Astrocyte of the cerebellum (primary cell): Measurements from ENCODE around the gene KCNMA1.

ENCODE experiments used
- DNase-seq: peaks from one replicate; pipeline ENCODE4 v3.0.0-alpha.2; 2011; ENCODE audit warnings: low read depth
- H3K4me3 ChIP-seq: 2 replicates; pipeline ENCODE4 v1.5.1; 2011; ENCODE audit warnings: mild to moderate bottlenecking, low read depth, low read length, moderate library complexity
- in situ Hi-C: cut with HindIII; loops from 2 replicates; pipeline ENCODE4 v1.10.0; 2017; ENCODE audit warnings: low sequenced_read_pairs
- TF ChIP-seq, protein P1 (sequence below): IDR thresholded peaks from 2 replicates; pipeline ENCODE4 v1.5.1; 2012; ENCODE audit warnings: low read length, low read depth, moderate library complexity, mild to moderate bottlenecking; ENCODE audit errors: missing control alignments

Gene KCNMA1

DNA sequence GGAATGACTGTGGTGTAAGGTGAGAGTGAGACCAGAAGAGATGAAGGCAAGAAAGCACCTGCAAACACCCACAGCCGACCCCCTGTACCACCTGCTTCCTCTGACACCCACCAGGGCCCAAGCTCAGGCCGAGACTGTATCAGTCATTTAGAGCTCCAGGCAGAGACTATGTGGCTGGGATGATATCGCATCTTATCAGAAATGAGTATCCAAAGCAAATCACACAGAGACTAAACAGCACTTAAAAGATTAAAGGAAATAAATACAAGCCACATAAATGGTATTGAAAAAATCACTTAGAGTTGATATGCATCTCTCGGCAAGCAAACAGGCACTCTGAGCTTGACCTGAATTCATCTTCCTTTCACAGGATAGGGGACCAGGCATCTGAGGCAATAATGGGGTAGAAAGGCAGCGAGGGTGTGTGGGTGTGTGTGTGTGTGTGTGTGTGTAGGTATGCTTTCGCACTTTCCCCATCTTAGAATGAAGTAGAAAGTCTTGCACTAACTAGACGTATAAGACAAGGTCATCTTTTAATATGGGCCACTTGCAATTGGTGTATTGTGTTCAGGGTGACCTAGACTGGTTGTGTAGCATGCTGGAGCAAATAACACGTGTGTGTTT lies 665.9 kb downstream of the KCNMA1 start:
- in situ Hi-C loops = no loop called here
- H3K4me3 ChIP-seq = no peak overlapping the region
- DNase-seq = no peak
- TF ChIP-seq, protein P1, sequence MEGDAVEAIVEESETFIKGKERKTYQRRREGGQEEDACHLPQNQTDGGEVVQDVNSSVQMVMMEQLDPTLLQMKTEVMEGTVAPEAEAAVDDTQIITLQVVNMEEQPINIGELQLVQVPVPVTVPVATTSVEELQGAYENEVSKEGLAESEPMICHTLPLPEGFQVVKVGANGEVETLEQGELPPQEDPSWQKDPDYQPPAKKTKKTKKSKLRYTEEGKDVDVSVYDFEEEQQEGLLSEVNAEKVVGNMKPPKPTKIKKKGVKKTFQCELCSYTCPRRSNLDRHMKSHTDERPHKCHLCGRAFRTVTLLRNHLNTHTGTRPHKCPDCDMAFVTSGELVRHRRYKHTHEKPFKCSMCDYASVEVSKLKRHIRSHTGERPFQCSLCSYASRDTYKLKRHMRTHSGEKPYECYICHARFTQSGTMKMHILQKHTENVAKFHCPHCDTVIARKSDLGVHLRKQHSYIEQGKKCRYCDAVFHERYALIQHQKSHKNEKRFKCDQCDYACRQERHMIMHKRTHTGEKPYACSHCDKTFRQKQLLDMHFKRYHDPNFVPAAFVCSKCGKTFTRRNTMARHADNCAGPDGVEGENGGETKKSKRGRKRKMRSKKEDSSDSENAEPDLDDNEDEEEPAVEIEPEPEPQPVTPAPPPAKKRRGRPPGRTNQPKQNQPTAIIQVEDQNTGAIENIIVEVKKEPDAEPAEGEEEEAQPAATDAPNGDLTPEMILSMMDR = no peak

DNA sequence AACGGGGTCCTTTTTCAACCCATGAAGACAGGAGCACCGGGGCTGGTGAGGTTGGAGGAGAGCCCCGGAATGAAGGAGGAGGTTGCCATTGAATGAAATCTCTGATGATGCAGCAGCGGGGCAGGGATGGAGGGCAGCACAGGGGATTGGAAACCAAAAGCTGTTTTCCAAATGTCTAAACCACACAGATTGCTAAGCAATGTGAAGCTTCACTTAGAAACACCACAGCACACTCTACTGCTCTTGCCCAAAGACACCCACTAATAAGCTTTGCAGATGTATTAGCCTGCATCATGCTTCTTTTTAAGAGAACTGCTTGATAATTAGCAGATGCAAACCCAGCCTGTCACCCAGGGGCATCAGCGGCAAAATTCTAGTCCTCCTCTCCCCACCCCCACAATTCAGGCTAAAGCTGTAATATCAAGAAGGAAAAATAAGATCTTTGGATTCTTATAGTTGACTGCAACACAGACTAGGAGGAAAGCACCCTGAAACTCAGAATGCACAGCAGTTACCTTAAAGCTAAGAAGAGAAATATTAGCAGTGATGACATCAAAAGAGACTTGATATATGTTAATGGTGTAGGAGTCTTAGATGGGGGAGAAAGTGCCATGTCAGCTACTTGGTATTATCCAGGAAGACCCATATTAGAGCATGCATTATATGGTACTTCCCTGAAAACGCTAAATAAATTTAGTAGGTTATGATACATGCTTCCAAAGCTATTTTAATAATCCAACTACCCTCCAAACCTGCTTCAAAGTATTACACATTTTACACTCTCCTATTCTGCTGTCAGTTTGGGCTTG lies 666.7 kb downstream of the KCNMA1 start:
- in situ Hi-C loops = no loop called here
- DNase-seq = no peak
- no peak overlapping the region for H3K4me3 ChIP-seq
- TF ChIP-seq, protein P1 = no peak

DNA sequence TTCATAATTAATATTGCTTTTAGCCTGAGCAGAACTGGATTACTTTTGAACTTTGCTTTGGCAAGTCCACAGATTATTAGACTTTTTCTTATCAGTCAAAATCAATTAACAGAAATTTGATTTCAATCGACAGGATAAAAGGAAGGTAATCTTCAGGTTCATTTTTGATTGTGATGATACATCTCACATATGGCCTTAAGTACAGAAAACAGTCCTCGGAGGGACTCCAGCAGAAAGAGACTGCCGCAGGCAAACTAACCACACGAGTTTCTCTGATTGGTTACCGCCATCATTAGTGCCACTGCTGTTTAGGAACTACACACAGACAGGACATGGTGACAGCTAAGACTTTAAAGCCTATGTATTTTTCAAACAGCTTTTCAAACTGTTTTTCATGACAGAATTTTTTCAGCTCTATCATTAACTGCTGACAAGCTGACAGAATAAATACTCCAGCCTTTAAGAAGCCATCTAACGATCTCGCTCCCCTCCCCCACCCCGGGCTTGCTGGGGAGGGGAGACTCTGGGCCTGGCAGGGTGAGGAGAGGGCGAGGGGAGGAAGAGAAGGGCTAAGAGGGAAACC lies 668.2 kb downstream of the KCNMA1 start:
- no peak overlapping the region for H3K4me3 ChIP-seq
- no peak for DNase-seq
- TF ChIP-seq, protein P1 = no peak
- in situ Hi-C loops = no loop called here

DNA sequence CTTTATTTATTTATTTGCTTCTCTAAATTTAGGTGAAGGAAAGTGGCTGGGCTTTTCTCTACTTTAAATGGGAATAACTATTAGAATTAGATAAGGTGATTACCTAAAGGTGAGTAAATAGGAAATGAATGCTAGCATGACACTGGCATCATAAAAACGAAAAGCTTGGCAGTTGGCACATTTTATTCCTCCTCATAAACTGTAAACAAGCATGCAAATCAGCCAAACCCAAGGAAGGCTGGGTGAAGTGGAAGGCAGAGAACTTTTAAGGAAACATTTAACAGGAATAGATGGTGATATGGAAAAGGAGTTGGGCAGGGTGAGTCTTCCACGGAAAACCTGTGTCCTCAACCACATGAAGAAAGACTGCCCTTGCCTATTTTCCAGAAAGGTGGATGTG lies 669.1 kb downstream of the KCNMA1 start:
- in situ Hi-C loops = no loop called here
- TF ChIP-seq, protein P1 = no peak
- DNase-seq = no peak
- no peak overlapping the region for H3K4me3 ChIP-seq

DNA sequence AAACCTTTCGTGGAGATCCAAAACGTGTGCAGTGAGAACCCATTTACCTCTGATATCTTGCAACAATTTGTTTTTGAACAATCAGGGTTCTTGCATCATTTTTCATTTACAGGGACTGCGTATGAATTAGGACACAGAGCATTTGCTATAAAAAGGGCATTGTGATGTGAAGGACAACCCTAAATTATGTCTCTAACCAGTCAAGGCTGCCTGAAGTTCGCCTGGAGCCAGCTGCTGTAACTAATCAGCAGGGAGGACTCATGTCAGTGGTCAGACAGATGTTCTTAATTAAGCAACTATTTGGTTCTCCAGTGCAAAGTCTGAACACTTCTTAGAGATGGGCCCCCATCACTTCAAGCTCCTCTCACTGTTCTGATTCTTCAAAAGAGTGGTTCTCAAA lies 674.8 kb downstream of the KCNMA1 start:
- in situ Hi-C loops = no loop called here

DNA sequence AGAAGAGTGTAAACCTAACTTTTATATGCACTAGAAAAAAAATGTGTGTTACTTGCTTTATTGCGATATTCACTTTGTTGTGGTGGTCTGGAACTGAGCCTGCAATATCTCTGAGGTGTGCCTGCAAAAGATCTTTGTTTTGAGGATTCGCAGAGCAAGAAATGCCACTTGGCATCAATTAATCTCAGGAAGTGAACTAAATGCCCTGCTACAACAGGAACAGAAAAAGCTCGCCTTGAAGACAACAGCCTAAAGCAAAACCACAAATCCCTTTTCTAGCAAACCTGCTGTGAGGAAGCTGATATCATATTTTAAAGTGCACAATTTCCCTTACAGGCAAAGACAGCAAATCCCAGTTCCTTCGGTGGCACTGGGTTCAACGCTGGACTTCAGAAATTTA lies 675.8 kb downstream of the KCNMA1 start:
- no peak overlapping the region for H3K4me3 ChIP-seq
- DNase-seq = no peak
- TF ChIP-seq, protein P1 = no peak
- in situ Hi-C loops = no loop called here

More for the DNA sequence above, 674.8 kb downstream of the KCNMA1 start:
- DNase-seq = no peak
- TF ChIP-seq, protein P1 = no peak
- H3K4me3 ChIP-seq = no peak overlapping the region
